ENCODE results near the gene NFYB.

- TF ChIP-seq CTCF (IDR thresholded peaks at IDR 0.05) (no peak), POLR2A (IDR thresholded peaks at IDR 0.05) (no peak), POLR2AphosphoS5 (IDR thresholded peaks at IDR 0.05) (no peak)
Observed at GRCh38 chr12:104130760-104131159, 7.2 kb downstream of the NFYB start.
